NT2/D1 (cell line): ENCODE measurements around the gene OR2A12.

Experiments
- SUZ12 ChIP-seq: IDR thresholded peaks from 2 replicates; pipeline ENCODE4 v1.6.1; 2011; ENCODE audit not compliant: insufficient read length, insufficient read depth; ENCODE audit errors: extremely low read depth
- YY1 ChIP-seq: IDR thresholded peaks from 2 replicates; pipeline ENCODE4 v1.6.1; 2011; ENCODE audit not compliant: insufficient read length, insufficient read depth
- ZNF274 ChIP-seq: IDR thresholded peaks from 2 replicates; pipeline ENCODE4 v1.6.1; 2011; ENCODE audit warnings: mild to moderate bottlenecking, low read depth, low read length

DNA sequence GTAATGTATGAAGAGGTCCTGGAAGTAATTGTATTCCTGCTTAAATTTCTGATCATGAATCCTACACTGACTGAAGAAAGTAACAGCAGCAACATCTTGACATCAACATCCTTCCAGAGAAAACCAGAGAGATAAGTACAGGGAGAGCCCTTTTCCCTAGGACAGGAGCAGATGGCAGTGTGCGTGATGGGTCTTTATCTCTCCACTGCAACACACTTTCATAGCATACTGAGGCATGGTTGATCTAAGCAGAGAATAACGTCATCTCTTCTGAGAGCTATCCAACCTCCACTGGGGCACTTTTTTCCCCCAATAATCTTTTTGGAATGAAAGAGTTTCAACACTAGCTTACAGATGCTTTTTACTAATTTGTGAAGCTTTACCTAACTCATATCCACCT is 16.1 kb upstream of the OR2A12 start:
- TF ChIP-seq SUZ12 (no peak), YY1 (no peak), ZNF274 (no peak)
